Measurements from ENCODE around the gene TMEM9B.
A peak's percentile ranks its signal among the peaks of the same experiment; 100 is the strongest.

Gene TMEM9B

DNA sequence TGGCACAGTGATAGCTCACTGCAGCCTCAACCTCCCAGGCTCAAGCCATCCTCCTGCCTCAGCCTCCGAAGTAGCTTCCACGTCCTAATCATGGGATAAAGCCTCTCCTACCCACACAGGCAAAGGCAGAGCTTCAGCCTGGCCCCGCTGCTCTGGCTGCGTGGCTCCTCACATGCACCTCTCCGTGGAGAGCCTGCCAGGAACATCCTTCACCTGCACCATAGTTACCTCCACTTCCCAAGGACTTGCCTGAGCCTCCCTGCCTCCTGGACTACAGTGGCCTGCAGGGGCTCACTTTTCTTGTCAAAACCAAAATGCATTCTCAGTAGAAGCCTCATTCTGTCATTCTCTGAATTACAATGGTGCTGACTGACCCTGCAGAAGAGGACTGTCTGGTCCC lies 38.0 kb downstream of the TMEM9B start:
- TF ChIP-seq, protein P1, sequence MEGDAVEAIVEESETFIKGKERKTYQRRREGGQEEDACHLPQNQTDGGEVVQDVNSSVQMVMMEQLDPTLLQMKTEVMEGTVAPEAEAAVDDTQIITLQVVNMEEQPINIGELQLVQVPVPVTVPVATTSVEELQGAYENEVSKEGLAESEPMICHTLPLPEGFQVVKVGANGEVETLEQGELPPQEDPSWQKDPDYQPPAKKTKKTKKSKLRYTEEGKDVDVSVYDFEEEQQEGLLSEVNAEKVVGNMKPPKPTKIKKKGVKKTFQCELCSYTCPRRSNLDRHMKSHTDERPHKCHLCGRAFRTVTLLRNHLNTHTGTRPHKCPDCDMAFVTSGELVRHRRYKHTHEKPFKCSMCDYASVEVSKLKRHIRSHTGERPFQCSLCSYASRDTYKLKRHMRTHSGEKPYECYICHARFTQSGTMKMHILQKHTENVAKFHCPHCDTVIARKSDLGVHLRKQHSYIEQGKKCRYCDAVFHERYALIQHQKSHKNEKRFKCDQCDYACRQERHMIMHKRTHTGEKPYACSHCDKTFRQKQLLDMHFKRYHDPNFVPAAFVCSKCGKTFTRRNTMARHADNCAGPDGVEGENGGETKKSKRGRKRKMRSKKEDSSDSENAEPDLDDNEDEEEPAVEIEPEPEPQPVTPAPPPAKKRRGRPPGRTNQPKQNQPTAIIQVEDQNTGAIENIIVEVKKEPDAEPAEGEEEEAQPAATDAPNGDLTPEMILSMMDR (conservative IDR thresholded peaks at IDR 0.05), result no peak
- no peak overlapping the region for H3K27ac ChIP-seq

- TF ChIP-seq, protein P1 (conservative IDR thresholded peaks at IDR 0.05), result no peak
Observed at GRCh38 chr11:8925711-8926110, 38.5 kb downstream of the TMEM9B start.

DNA sequence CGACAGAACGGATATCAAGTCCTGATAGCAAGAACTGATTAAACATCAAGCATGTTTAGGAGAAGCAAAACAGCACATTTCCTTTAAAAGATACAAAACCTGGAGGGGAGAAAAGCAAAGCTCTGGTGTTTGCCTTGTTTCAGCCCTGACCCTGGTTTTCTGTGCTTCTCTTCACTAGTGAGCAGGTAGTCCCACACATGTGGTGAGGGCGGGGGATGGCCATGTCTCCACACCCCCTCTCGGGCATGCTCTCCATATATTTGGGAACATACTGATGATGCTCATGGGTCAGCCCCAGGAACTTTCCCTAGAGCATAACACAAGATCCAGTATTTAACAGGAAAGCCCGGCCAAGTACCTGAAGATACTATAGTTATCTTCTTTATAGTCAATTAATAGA lies 41.6 kb downstream of the TMEM9B start:
- TF ChIP-seq, protein P1 (conservative IDR thresholded peaks at IDR 0.05), result no peak
- no peak overlapping the region for H3K27ac ChIP-seq

More at GRCh38 chr11:8925711-8926110, 38.5 kb downstream of the TMEM9B start:
- no peak overlapping the region for H3K27ac ChIP-seq

DNA sequence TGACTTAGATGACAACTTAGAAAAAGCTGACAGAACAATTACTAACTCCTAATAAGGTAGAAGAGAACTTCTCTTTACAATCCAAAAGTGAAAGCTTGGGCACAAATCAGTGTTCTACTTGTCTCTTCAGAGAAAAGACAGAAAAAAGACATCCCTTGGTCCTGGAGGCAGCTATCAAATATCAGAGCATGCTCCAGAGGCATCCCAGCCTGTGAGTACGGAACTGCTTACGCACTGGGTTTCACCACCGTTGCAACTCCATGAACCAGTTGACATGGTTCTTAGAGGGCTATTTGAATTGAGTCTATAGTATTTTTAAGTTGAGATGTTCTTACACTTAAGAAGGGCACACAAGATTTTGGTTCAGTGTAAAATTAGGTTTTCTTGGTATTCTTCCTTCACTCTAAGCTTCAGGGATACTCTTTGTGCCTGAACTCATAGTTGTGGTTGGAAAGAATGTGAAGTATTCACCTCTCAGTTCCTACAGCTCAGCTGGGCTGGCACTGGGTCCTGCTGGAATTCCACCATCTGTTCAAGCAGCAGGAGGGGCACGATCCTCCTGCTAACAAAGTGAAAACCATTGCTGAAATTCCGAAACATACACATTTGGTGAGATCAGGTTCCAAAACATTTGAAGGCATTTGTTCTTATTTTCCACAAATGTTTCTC lies 47.0 kb downstream of the TMEM9B start:
- H3K27ac ChIP-seq, result no peak overlapping the region
- TF ChIP-seq, protein P1 (conservative IDR thresholded peaks at IDR 0.05), result no peak

DNA sequence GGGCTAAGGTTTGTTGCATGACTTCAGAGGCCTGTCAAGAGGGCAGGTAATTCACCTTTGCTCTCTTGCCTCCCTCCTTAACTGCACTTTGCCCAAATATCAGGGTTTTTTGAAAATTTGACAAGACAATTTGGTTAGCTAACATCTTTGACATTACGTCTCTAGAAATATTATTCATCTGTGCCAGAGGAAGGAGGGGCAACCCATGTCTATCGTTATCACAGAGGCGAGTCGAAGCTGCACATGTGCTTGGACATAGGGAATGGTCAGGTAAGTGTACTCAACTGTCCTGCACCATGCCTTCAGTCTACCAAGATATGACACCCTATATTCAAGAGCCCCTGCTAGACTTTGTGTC lies 49.6 kb downstream of the TMEM9B start:
- no peak overlapping the region for H3K27ac ChIP-seq
- TF ChIP-seq, protein P1 (conservative IDR thresholded peaks at IDR 0.05), result peak; percentile 58

DNA sequence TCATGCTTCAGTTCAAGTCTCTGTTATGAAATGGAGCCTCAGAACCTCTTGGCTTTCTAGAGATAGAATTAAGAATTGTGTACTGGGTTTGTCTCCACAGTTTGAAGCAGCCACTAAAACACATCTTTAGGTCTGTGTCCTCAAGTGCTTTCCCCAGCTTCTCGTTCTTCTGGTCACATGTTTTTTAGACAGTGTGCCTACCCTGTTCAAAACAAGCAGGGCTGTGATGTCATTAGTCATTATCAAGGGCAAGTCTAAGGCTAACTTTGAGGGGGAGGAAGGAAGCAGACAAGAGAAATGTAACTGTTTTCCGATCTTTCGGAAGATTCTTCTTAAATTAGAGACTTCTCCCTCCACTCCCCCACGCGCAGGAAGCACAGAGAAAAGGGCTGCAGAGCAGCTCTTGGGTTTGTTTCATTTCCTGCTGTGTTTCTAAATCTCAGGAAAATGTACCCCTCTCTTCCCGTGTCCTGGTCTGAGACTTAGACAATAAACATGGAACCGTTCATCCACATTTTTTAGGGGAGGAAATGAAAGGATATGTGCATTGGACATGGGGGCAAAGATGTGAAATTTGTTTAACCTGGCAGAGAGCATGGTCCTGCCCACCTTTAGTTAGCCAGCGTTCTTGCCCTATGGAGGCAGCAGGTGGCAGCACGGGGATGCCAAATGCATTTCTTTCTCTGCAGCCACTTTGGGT lies 50.1 kb downstream of the TMEM9B start:
- TF ChIP-seq, protein P1 (conservative IDR thresholded peaks at IDR 0.05), result peak; percentile 82
- H3K27ac ChIP-seq, result no peak overlapping the region

DNA sequence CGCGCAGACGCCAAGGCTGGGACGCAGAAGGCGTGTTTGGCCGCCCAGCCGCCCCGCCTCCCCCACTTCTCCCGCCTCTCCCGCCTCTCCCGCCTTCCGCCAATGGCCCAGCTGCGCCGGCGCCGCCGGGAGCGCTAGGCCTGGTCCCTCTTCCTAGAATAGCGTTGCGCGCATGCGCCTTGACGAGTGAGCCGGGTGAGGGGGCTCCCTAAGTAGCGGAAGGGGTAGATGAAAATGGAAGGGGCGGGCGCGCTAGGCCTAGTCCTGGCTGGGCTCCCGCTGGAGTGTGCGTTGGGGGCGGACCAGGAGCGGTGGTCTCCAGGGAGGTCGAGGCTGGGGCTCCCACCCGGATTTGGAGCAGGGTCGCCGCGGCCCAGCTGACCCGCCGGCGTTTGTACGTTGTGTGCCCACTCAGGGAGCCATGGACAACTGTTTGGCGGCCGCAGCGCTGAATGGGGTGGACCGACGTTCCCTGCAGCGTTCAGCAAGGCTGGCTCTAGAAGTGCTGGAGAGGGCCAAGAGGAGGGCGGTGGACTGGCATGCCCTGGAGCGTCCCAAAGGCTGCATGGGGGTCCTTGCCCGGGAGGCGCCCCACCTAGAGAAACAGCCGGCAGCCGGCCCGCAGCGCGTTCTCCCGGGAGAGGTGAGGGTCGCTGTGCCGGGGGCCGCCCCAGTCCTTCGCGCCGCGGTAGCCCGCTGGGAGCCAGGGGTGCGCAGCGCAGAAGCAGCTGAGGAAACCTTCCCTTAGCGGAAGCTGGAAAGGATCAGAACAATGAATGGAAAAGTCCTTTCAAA lies 53.0 kb downstream of the TMEM9B start, which contains the start of gene AKIP1:
AKIP1 (plus strand) TSS at position 161 of the 795 bp plus-strand sequence; CDS start at position 422, 261 bp downstream.
- TF ChIP-seq, protein P1 (conservative IDR thresholded peaks at IDR 0.05), result no peak
- H3K27ac ChIP-seq, result peak within 1 kb of the TSS; percentile 76

Data from VCaP (cell line).